Type B pancreatic cell (in vitro differentiated cells): ENCODE results near the gene CELF4. TPM values are rescaled to one million over a fixed set of nuclear protein-coding genes. Genes with fewer than 3 reads are reported as not detected.

Experiments
- DNase-seq: peaks from one replicate; pipeline ENCODE4 v3.0.0; 2021; ENCODE audit warnings: mixed read lengths; ENCODE audit not compliant: unreplicated experiment; ENCODE audit errors: extremely low spot score
- H3K27ac Mint-ChIP-seq: 2 replicates; pipeline ENCODE4 v1.8.0; 2021; ENCODE audit warnings: mild to moderate bottlenecking, mixed read lengths
- H3K27me3 Mint-ChIP-seq: 2 replicates; pipeline ENCODE4 v1.8.0; 2021; ENCODE audit warnings: mixed read lengths
- H3K36me3 Mint-ChIP-seq: 2 replicates; pipeline ENCODE4 v1.8.0; 2021; ENCODE audit warnings: mixed read lengths
- H3K4me1 Mint-ChIP-seq: one replicate; pipeline ENCODE4 v1.8.0; 2021; ENCODE audit warnings: mixed read lengths; ENCODE audit not compliant: unreplicated experiment
- H3K4me3 Mint-ChIP-seq: 2 replicates; pipeline ENCODE4 v1.8.0; 2021; ENCODE audit warnings: mild to moderate bottlenecking, mixed read lengths
- H3K9me3 Mint-ChIP-seq: 2 replicates; pipeline ENCODE4 v1.8.0; 2021; ENCODE audit warnings: mixed read lengths
- CTCF ChIP-seq: fragments of 200-600 bp; sonication (generic); conservative IDR thresholded peaks from 2 replicates; pipeline ENCODE4 v1.5.0; 2021; ENCODE audit warnings: antibody characterized with exemption, mild to moderate bottlenecking
- total RNA-seq: library from RNA; stranded (reverse); gene quantifications from 2 replicates; pipeline ENCODE4 v1.2.1, GENCODE V29; 2021; ENCODE audit warnings: low replicate concordance

Gene CELF4
- total RNA-seq, 1 donor from 2014 or later = 9.2 TPM

- TF ChIP-seq CTCF = no peak
- no peak for DNase-seq
- peaks cover 31% of the 10 kb centered on the region for H3K27me3 Mint-ChIP-seq
- H3K9me3 Mint-ChIP-seq = no peaks in the 10 kb centered on the region
- peaks cover 19% of the 10 kb centered on the region for H3K4me1 Mint-ChIP-seq
- no peak overlapping the region for H3K4me3 Mint-ChIP-seq
- peaks cover 4% of the 10 kb centered on the region for H3K36me3 Mint-ChIP-seq
- no peak overlapping the region for H3K27ac Mint-ChIP-seq
These were observed 323.5 kb downstream of the CELF4 start for GRCh38 chr18:37242091-37242490.

GRCh38 chr18:37238282-37239108, 327.1 kb downstream of the CELF4 start:
- Mint-ChIP-seq H3K27ac (no peak overlapping the region), H3K4me1 (peaks cover 13% of the 10 kb centered on the region), H3K27me3 (peaks cover 13% of the 10 kb centered on the region), H3K4me3 (no peak overlapping the region), H3K36me3 (no peaks in the 10 kb centered on the region), H3K9me3 (no peaks in the 10 kb centered on the region)
- no peak for TF ChIP-seq CTCF
- no peak for DNase-seq

GRCh38 chr18:37235583-37235982, 330.0 kb downstream of the CELF4 start:
- H3K4me1 Mint-ChIP-seq = peaks cover 4% of the 10 kb centered on the region
- H3K27me3 Mint-ChIP-seq = peaks cover 5% of the 10 kb centered on the region
- TF ChIP-seq CTCF = no peak
- H3K9me3 Mint-ChIP-seq = no peaks in the 10 kb centered on the region
- no peak overlapping the region for H3K27ac Mint-ChIP-seq
- H3K4me3 Mint-ChIP-seq = no peak overlapping the region
- no peaks in the 10 kb centered on the region for H3K36me3 Mint-ChIP-seq
- DNase-seq = no peak

- Mint-ChIP-seq H3K9me3 (no peaks in the 10 kb centered on the region), H3K4me3 (no peak overlapping the region), H3K27ac (no peak overlapping the region), H3K27me3 (no peaks in the 10 kb centered on the region), H3K4me1 (no peaks in the 10 kb centered on the region), H3K36me3 (peaks cover 4% of the 10 kb centered on the region)
- no peak for DNase-seq
- TF ChIP-seq CTCF = no peak
These were observed 334.3 kb downstream of the CELF4 start for GRCh38 chr18:37231251-37231650.

- peaks cover 4% of the 10 kb centered on the region for H3K36me3 Mint-ChIP-seq
- H3K27me3 Mint-ChIP-seq = no peaks in the 10 kb centered on the region
- DNase-seq = no peak
- no peaks in the 10 kb centered on the region for H3K9me3 Mint-ChIP-seq
- TF ChIP-seq CTCF = no peak
- H3K27ac Mint-ChIP-seq = no peak overlapping the region
- no peak overlapping the region for H3K4me3 Mint-ChIP-seq
- no peaks in the 10 kb centered on the region for H3K4me1 Mint-ChIP-seq
These were observed 334.8 kb downstream of the CELF4 start for GRCh38 chr18:37230768-37231167.
